ENCODE data around the gene GLI1. TPM values are rescaled to one million over a fixed set of nuclear protein-coding genes. Genes with fewer than 3 reads are reported as not detected.
"Not testable (repeated sequence)": the region's sequence is repeated elsewhere in the genome, so short reads cannot be mapped to it uniquely, and the experiment has no call there.

The GLI1 gene
- total and polyA plus RNA-seq, 4 donors, result 0.74 to 5.7 (median 2.1) TPM

- no peak for TF ChIP-seq CTCF (IDR thresholded peaks at IDR 0.05; ENCODE audit: control extremely low read depth, extremely low read depth)
- H3K4me3 ChIP-seq, result no peak overlapping the region
- 89% methylated on average over 11 of the region's 11 CpGs for WGBS, 2 donors
- H3K36me3 ChIP-seq (ENCODE audit: control insufficient read depth in 4 of 4, insufficient read depth in 4 of 4, low read length in 4 of 4), result peaks cover 25 to 46% (median 33%) of the 10 kb centered on the region in 4 donors
- no peaks in the 10 kb centered on the region for H3K27me3 ChIP-seq (ENCODE audit: control insufficient read depth in 3 of 3, insufficient read depth in 3 of 3, low read length in 2 of 3)
- H3K27ac ChIP-seq (ENCODE audit: low read depth in 1 of 2, low read length in 1 of 2), result no peak overlapping the region
- H3K4me1 ChIP-seq (ENCODE audit: control insufficient read depth in 5 of 5, insufficient read depth in 5 of 5, low read length in 5 of 5), result peaks cover 4 to 28% (median 17%) of the 10 kb centered on the region in 5 donors
- H3K9ac ChIP-seq (ENCODE audit: insufficient read depth in 1 of 2, low read length in 2 of 2), result no peak overlapping the region
- DNase-seq (no peak), ATAC-seq (ENCODE audit: insufficient read depth, low FRiP score) (no peak)
- no peaks in the 10 kb centered on the region for H3K9me3 ChIP-seq (ENCODE audit: control insufficient read depth in 4 of 4, insufficient read depth in 3 of 4, low read length in 3 of 4)
These were observed 57.1 kb downstream of the GLI1 start for GRCh38 chr12:57516617-57517153.

GRCh38 chr12:57517187-57517586, 57.6 kb downstream of the GLI1 start:
- 77 to 91% methylated on average over 1 of the region's 1 CpG for WGBS, 2 donors
- Histone ChIP-seq H3K9me3 (ENCODE audit: control insufficient read depth in 4 of 4, insufficient read depth in 3 of 4, low read length in 3 of 4) (no peaks in the 10 kb centered on the region), H3K36me3 (ENCODE audit: control insufficient read depth in 4 of 4, insufficient read depth in 4 of 4, low read length in 4 of 4) (peaks cover 23 to 41% (median 30%) of the 10 kb centered on the region in 4 donors), H3K27ac (ENCODE audit: low read depth in 1 of 2, low read length in 1 of 2) (no peak overlapping the region), H3K9ac (ENCODE audit: insufficient read depth in 1 of 2, low read length in 2 of 2) (no peak overlapping the region), H3K27me3 (ENCODE audit: control insufficient read depth in 3 of 3, insufficient read depth in 3 of 3, low read length in 2 of 3) (no peaks in the 10 kb centered on the region), H3K4me3 (no peak overlapping the region), H3K4me1 (ENCODE audit: control insufficient read depth in 5 of 5, insufficient read depth in 5 of 5, low read length in 5 of 5) (peaks cover 4 to 34% (median 22%) of the 10 kb centered on the region in 5 donors)
- TF ChIP-seq CTCF (IDR thresholded peaks at IDR 0.05; ENCODE audit: control extremely low read depth, extremely low read depth), result no peak
- DNase-seq (no peak), ATAC-seq (ENCODE audit: insufficient read depth, low FRiP score) (no peak)

GRCh38 chr12:57517718-57518117, 58.1 kb downstream of the GLI1 start:
- H3K36me3 ChIP-seq (ENCODE audit: control insufficient read depth in 4 of 4, insufficient read depth in 4 of 4, low read length in 4 of 4), result peaks cover 21 to 38% (median 29%) of the 10 kb centered on the region in 4 donors
- H3K4me3 ChIP-seq; H3K27me3 ChIP-seq (ENCODE audit: control insufficient read depth in 3 of 3, insufficient read depth in 3 of 3, low read length in 2 of 3); H3K9me3 ChIP-seq (ENCODE audit: control insufficient read depth in 4 of 4, insufficient read depth in 3 of 4, low read length in 3 of 4); H3K9ac ChIP-seq (ENCODE audit: insufficient read depth in 1 of 2, low read length in 2 of 2); DNase-seq; ATAC-seq (ENCODE audit: insufficient read depth, low FRiP score); H3K27ac ChIP-seq (ENCODE audit: low read depth in 1 of 2, low read length in 1 of 2): not testable (repeated sequence)
- peaks cover 4 to 34% (median 22%) of the 10 kb centered on the region in 5 donors for H3K4me1 ChIP-seq (ENCODE audit: control insufficient read depth in 5 of 5, insufficient read depth in 5 of 5, low read length in 5 of 5)
- 93% methylated on average over 10 of the region's 10 CpGs for WGBS, 2 donors

GRCh38 chr12:57518176-57518919, 58.8 kb downstream of the GLI1 start:
- peak overlapping the region in 1 of 2 donors; percentile 64 for H3K9ac ChIP-seq (ENCODE audit: insufficient read depth in 1 of 2, low read length in 2 of 2)
- H3K4me3 ChIP-seq, result no peak overlapping the region
- 60 to 77% methylated on average over 8 of the region's 8 CpGs for WGBS, 2 donors
- no peak for TF ChIP-seq CTCF (IDR thresholded peaks at IDR 0.05; ENCODE audit: control extremely low read depth, extremely low read depth)
- H3K4me1 ChIP-seq (ENCODE audit: control insufficient read depth in 5 of 5, insufficient read depth in 5 of 5, low read length in 5 of 5), result peaks cover 4 to 36% (median 22%) of the 10 kb centered on the region in 5 donors
- H3K27ac ChIP-seq (ENCODE audit: low read depth in 1 of 2, low read length in 1 of 2), result peak overlapping the region in 1 of 2 donors; percentile 28
- peak in 1 of 3 donors; percentile 23 for DNase-seq
- peaks cover 18 to 34% (median 29%) of the 10 kb centered on the region in 4 donors for H3K36me3 ChIP-seq (ENCODE audit: control insufficient read depth in 4 of 4, insufficient read depth in 4 of 4, low read length in 4 of 4)
- ATAC-seq (ENCODE audit: insufficient read depth, low FRiP score), result no peak
- no peaks in the 10 kb centered on the region for H3K9me3 ChIP-seq (ENCODE audit: control insufficient read depth in 4 of 4, insufficient read depth in 3 of 4, low read length in 3 of 4)
- H3K27me3 ChIP-seq (ENCODE audit: control insufficient read depth in 3 of 3, insufficient read depth in 3 of 3, low read length in 2 of 3), result no peaks in the 10 kb centered on the region
